ENCODE measurements around the gene CRTAP. TPM values are rescaled to one million over a fixed set of nuclear protein-coding genes. Genes with fewer than 3 reads are reported as not detected.

CRTAP gene
- total RNA-seq, result 251 and 299 TPM in 2 replicates

DNA sequence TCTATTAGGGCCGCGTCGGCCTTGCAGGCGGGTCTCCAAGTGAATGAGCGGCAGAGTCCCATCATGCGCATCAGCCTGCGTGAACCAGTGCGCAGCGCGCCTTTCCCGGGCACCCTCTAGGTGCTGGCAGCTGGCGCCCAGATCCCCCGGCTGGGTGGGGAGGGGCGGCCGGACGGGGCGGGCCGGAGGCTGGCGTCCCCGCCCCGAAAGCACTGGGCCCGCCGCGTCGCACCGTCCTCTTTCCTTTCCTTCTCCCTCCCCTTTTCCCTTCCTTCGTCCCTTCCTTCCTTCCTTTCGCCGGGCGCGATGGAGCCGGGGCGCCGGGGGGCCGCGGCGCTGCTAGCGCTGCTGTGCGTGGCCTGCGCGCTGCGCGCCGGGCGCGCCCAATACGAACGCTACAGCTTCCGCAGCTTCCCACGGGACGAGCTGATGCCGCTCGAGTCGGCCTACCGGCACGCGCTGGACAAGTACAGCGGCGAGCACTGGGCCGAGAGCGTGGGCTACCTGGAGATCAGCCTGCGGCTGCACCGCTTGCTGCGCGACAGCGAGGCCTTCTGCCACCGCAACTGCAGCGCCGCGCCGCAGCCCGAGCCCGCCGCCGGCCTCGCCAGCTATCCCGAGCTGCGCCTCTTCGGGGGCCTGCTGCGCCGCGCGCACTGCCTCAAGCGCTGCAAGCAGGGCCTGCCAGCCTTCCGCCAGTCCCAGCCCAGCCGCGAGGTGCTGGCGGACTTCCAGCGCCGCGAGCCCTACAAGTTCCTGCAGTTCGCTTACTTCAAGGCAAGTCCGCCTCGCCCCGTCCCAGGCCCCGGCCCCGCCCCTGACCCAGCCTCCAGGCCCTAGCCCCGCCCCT lies at the start of gene CRTAP:
TSS of gene CRTAP (plus strand) at position 243 of the 850 bp plus-strand sequence. CDS start at position 307, 64 bp downstream.

Other genes starting within 250 kb of the CRTAP start
- gene CCR4, start 162.4 kb upstream of the CRTAP start, total RNA-seq, result not detected in 2 replicates
- gene GLB1, start 16.9 kb upstream of the CRTAP start, total RNA-seq, result 99.2 and 113 TPM in 2 replicates
- gene TMPPE, start 16.9 kb upstream of the CRTAP start, total RNA-seq, result 0.89 and 3.2 TPM in 2 replicates
- 0.35 and 0.58 TPM in 2 replicates for gene SUSD5, start 104.8 kb downstream of the CRTAP start, total RNA-seq
- 13.8 and 14.9 TPM in 2 replicates for gene FBXL2, start 163.4 kb downstream of the CRTAP start, total RNA-seq